ENCODE measurements around the gene IDUA.

IDUA gene

DNA sequence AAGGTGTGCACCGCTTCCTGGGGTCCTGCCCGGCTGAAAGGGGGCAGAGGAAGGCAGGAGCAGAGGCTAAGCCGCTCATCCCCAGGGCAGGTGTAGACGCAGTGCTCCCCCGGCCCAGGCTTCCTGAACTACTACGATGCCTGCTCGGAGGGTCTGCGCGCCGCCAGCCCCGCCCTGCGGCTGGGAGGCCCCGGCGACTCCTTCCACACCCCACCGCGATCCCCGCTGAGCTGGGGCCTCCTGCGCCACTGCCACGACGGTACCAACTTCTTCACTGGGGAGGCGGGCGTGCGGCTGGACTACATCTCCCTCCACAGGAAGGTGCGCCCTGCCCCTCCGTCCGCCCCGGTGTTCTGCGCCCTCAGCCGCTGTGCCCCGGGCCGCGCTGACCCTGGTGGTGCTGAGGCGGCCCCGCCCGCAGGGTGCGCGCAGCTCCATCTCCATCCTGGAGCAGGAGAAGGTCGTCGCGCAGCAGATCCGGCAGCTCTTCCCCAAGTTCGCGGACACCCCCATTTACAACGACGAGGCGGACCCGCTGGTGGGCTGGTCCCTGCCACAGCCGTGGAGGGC lies 14.8 kb downstream of the IDUA start:
- no peak for DNase-seq

DNA sequence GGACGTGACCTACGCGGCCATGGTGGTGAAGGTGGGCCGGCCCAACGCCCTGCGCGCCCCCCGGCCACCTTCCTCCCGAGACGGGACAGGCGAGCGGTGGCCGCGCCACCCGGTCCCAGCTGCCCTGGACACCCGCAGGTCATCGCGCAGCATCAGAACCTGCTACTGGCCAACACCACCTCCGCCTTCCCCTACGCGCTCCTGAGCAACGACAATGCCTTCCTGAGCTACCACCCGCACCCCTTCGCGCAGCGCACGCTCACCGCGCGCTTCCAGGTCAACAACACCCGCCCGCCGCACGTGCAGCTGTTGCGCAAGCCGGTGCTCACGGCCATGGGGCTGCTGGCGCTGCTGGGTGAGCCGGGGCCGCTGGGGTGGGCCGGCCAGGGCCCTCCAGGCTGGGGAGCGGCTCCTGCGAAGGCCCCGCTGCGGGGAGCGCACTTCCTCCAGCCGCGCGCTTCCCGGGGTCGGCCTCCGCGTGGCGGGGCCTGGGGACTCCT lies 15.3 kb downstream of the IDUA start:
- no peak for DNase-seq

DNA sequence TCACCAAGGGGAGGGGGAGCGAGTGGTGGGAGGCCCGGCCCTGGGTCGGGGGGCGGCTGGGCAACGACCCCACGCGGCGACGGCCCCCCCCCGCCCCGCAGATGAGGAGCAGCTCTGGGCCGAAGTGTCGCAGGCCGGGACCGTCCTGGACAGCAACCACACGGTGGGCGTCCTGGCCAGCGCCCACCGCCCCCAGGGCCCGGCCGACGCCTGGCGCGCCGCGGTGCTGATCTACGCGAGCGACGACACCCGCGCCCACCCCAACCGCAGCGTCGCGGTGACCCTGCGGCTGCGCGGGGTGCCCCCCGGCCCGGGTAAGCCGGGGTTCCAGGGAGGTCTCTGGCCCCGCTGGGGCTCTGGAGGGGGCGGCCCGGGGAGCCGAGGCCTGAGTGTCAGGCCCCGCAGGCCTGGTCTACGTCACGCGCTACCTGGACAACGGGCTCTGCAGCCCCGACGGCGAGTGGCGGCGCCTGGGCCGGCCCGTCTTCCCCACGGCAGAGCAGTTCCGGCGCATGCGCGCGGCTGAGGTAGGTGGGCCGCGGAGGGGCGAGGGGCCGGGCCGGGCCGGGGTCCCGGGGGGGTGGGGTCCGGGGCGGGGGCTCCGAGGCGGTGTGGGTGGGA lies 15.9 kb downstream of the IDUA start:
- DNase-seq = no peak

DNA sequence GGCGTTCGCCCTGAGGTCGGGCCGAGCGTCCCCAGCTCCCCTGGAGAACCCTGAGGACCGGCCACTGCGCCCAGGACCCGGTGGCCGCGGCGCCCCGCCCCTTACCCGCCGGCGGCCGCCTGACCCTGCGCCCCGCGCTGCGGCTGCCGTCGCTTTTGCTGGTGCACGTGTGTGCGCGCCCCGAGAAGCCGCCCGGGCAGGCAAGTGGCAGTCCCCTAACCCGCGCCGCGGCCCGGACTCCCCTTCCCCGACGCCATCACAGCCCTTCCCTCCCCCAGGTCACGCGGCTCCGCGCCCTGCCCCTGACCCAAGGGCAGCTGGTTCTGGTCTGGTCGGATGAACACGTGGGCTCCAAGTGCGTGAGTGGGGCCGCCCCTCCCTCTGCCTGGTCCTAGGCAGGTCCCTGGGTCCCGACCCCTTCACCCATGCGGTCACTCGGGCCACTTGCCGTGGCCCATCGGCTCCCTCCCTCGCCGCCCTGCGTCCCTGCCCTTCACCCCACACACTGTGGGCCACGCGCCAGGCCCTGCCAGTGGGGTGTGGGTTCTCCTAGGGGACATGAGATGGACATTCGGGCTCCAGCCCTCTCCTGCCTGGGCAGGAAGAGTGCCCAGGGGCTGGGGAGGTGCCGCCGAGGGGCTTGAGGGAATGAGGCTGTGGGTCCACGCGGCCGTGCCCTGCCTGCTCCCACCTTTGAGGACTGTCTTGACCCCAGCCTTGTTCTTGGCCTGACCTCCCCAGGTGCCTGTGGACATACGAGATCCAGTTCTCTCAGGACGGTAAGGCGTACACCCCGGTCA lies 16.6 kb downstream of the IDUA start:
- no peak for DNase-seq

DNA sequence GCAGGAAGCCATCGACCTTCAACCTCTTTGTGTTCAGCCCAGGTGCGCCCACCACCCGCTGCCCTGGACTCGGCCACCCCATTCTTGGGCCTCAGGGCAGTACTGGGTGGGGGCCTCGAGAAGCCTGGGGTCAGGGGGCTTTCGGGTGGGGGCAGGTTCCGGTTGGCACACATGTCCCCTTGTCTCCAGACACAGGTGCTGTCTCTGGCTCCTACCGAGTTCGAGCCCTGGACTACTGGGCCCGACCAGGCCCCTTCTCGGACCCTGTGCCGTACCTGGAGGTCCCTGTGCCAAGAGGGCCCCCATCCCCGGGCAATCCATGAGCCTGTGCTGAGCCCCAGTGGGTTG lies 17.2 kb downstream of the IDUA start:
- DNase-seq = no peak

DNA sequence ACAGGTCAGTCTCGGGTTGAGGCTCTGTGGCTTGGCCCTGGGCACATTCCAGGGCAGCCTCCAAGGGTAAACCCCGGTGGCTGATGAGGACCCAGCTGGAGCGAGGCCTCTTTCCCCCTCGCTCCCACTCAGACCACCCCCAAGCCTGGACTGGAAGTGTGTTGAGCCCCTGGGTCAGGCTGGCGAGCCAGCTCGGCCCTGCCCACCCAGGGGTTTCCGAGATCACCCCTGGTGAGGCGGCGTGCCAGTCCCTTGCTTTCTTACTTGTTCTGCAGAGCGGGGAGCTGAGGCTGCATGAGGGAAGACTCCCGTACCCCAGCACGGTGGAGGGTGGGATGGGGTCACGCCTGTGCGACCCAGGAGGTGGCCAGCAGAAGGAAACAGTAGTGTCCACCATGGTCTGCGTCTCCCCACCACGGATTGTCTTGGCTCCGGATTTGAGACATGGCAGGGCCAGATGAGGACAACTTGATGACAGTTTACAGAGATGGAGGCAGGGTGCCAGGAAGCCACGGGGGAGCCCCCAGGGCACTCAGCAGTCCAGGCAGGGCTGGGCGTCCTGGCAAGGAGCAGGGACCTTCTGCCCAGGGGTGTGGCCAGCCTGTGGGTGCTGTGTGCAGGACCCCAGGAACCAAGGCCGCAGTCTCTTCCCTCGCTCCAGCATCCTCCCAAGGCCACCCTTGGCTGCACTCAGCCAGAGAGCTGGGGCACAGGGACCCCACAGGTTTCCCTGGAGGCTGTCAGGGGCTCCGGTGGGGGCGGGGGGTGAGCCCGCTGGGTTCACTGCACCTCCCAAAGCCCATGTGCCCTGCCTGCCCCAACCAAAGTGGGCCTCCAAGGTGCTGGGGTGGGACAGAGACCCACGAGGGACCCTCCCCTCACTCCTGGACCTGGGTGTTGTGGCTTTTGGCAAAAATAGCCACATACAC lies 18.0 kb downstream of the IDUA start:
- no peak for DNase-seq

DNA sequence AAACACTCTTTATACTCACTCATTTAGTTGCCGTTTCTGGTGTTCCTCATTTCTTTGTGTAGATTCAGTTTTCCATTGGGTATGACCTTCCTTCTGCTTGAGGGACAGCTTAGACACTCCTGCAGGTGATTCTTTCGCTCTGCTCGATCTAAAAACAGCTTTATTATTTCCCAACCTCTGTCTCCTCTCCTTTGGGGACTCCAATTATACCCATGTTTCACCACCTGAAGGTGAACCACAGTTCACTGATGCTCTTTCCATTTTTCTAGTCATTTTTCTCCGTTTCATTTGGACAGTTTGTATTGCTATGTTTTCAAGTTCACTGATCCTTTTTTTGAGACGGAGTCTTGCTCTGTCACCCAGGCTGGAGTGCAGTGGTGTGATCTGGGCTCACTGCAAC lies 20.0 kb downstream of the IDUA start:
- DNase-seq = no peak

DNA sequence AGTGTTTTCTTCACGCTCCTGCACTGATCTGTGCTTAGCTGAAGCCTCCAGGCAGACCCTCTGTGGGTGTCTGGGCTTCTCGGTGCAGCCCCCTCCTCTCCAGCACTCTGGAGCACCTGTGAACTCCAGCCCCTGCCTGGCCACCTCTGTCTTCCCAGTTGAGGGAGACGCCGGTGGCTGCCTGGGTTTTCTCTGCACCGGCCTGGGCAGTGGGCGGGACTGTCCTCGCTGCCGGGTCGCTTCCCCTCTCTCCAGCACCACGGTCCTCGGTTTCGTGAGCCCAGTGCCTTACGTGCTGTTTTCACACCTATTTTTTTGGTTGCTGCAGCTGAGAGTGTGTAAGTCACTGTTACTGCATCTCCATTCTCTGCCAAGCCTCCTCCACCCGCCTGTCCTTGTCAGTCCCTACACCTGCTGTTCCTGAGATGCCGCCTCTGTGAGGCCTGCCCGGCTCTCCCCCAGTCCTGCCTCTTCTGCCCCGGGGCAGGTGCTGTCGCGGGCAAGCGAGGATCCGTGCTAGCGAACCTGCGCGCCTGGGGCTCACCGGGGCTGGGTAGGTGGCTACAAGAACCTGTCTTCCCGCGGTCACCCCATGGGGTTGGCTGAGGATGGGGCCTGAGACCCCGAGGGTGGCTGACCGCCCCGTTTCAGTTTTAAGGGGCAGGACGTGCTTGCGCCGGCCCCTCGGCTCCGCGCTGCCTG lies 22.1 kb downstream of the IDUA start:
- peak; percentile 27 for DNase-seq

DNA sequence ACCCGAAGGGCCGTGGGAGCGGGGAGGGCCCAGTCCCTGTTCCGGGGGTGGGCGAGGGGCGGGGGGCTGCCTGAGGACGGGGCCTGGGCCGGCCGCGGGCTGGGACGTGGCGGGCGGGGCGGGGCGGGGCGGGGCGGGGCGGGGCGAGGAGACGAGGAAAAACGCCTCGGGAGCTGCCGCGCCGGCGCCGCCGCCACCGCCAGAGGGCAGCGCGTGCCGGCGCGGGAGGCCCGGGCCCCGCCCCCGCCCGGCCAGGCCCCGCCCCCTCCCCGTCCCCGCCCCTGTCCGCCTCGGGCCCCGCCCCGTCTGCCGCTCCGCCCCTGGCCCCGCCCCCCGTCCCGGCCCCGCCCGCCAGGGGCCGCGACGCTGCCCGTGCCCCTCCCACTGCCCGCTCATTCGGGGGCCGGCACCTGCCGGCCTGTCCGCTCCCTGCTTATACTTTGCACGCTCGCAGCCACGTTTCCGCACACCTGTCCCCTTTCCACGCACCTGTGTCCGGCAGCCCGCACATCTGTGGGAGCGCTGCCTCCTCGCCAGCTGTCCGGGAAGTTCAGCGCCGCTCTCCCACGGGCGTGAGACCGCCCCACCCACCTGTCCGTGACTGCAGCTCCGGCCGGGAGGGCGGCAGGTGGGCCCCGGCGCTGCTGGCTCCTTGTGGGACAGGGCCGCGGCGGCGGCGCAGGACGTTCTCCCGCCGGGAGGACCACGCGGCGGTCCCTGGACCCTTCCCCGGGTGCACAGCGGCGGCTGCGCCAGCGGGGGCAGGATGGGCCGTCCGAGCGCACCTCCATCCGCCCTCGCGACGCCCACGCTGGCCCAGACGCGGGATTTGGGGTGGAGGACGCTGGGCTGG lies 22.9 kb downstream of the IDUA start:
- DNase-seq = peak; percentile 76

DNA sequence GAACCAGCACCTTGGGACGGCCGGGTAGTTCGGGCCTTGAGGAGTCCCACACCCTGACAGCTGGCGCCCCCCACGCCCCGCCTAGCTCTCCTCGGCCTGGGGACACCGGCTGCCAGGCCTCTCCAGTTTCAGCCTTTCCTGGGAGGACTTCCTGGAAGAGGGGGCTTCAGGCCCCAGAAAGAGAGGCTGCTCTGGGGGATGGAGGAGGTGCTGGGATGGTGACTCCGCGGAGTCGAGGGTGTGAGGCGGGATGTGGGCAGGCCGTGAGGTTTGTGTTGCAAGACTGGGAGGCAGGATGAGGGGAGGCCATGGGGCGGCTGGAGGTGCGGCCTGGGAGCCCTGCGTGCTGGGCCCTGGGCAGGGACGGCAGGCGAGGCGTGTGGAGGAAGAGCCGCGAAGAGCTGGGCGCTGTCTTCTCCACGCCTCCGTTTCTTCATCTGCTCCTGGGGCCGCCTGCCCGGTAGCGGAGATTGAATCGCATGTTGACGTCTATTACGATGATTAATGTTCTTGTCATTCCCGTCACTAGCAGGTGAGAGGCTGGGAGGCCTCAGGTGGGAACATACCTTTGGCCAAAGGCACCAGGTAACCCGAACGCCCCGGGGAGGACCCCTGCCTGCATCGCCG lies 23.7 kb downstream of the IDUA start:
- DNase-seq = peak; percentile 48

DNA sequence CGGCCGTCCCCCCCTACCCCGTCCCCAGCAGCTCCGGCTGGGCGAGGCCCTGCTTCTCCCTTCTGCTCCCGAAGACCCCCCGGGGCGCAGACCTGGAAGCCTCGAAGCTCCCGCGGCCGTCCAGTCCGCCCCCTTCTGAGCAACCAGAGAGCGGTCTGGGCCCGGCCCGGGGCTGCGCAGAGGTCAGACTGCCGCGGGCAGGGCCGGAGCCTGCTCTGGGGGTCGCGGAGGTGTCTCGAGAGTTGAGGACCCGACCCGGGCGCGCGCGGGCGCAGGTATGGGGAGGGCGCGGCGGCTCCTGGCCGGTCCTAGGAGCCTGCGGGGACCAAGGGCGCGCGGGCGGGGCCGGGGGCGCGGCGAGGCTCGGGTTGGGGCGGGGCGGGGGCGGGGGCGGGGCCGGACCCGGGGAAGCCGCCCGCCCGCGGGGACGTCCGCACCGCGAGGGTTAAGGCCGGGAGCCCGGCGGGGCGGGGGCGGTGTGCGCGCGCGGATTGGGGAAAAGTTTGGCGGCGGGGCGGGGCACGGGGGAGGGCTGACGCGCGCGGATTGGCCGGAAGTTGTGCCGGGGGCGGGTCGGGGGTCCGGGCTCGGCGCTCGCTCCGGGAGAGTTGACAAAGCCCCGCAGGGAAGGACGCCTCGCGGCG lies 24.3 kb downstream of the IDUA start, which contains the start of gene FGFRL1:
TSS of gene FGFRL1 (plus strand) at position 605 of the 644 bp plus-strand sequence. CDS start 860 bp downstream, outside the sequence.
- peak; percentile 96 for DNase-seq

DNA sequence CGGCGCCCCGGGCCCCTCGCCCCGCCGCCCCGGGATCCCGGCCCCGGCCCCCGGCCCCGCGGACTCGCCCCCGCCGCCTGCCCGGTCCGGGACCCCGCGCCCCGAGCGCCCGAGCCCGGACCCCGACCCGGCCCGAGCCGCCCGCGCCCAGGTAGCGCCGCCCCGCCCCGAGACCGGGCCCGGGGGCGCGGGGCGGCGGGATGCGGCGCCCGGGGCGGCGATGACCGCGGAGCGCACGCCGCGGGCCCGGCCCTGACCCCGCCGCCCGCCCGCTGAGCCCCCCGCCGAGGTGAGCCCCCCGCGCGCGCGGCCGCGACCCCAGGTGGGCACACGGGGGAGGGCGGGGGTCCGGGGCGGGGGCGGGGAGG lies 24.8 kb downstream of the IDUA start:
- DNase-seq = no peak

DNA sequence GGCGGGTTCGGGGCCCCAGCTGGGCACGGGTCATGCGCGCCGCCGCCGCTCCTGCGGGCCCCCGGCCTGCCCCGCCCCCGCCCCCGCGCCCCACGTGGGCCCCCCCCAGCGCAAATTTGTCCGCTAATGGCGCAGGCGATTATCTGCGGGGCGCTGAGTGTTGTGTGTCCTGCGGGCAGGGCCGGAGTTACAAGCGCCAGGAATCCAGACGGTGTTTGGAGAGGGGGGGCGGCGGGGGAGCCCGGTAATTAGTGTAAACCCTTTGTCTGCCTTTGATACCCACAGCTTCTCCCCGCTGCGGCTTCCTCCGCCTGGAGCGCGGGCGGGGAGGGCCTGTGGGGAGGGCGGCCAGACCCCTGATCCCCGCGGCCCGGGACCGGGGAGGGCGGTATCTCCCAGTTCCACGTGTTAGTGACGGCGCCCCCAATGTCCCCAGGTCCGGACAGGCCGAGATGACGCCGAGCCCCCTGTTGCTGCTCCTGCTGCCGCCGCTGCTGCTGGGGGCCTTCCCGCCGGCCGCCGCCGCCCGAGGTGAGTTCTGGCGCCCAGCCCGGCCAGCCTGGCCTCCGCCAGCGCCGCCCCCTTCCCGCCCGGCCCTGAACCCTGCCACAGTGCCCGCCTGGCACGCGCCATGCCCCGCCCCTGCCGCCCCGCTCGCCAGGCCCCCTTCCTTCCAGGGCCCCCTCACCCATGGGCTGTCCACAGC lies 25.3 kb downstream of the IDUA start:
- peak; percentile 27 for DNase-seq

DNA sequence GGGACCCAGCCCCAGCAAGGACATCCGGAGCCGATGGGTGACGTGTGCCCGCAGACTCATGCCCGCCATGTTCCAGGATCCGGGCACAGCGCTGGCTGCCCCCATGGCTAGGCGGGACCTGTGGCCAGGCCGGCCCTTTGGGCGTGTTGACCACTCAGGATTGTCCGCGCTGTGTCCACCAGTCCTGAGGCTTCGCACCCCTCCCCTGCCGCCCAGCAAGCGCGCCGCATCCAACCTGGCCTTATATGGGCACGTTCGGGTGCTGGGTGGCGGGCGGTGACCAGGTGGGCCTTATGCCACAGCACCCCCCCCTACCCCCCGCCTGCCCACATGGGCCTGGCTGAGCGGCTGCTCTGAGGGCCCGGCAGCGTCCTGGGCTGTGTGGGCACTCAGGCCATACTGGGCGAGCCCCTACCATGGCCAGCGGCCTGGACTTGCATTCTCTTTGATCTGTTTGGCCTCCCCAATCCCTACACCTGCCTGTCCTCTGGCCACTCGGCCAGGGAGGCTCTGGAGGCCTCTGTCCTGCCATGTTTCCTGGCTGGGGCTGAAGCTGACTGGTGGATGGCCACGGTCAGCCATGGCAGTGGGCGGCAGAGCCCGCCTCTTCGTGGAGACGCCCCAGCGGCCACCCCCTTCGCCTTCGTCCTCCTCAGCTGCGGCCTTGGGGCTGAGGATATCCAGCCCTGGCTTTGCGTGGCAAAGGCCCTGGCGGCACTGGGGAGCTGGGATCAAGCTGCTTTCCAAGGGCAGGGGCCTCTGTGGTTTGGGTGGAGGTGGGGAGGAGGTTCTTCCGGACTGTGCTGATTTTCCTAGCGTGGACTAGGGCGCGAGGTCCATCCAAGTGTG lies 26.6 kb downstream of the IDUA start:
- DNase-seq = no peak

DNA sequence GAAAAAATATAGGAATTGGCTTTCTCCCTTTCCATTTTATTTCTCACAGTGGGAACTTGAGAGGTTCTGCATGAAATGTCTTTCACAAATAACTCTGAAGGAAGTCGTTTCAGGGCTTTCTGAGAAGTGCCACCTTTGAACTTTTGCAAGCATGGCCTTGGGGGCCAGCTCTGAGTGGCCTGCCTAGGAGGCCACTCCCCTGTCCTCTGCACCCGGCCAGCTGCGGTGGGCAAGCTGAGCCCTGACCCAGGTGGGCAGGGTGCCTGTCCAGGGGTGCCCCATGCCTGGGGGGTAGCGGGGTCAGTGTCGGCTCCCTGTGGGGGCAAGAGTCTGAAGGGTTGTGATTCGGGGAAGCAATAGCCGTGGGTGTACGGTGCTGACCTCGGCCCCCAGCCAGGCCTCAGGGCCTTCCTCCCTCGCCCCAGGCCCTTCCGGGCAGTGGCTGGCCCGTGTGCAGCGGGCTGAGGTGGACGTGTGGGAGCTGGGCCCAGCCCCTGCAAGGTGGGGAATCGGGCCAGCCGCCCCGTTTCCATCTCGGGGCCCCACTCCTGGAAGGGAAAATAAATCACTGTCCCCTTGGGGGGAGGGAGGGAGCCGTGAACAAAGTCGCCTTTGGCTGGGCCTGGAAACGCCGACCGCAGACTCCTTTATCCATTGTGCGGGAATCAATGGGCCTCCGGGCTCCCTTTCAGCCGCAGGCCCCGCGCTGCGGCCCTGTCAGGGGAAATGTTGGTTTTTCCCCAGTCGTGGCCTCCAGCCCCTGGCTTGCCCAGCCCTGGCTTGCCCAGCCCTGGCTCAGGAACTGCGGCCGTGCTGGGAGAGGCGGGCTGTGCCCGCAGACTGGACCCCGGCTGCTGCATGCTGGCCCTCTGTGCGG lies 27.7 kb downstream of the IDUA start:
- DNase-seq = no peak

DNA sequence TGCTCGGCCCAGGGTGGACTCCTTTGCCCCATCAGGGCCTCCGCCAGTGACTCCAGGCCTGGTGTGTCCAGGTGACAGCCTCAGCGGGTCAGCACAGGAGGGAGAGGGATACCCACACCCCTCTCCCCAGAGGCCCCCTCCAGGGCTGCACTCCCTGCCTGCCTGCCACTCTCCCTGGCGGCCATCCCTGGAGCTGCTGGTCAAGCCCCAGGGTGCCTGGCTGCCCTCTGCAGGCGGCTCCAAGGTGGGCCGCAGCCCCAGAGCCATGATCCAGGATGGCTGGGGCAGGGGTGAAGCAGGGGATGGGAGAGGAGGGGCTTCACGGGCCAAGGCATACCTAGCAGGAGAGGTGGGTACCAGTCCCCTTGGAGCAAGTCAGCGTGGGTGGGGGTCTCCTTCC lies 28.3 kb downstream of the IDUA start:
- no peak for DNase-seq

DNA sequence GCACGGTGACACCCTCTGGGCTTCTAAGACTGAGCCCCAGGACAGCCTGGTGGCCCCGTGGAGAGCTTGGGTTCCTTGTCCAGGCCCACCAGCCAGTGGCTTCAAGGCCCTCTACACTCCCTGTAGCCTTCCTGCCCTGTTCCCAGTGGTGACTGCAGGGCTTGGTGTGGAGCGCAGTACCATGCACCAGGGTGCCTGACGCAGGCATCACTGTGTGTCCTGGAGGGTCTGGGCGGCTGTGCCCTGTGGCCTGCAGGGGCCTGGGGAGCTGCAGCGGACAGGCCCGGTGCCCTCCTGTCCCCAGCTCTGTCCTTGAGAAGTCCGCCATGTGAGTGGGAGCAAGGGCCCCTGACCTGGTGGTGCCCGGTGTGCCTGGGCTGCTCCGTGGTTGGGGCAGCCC lies 28.9 kb downstream of the IDUA start:
- no peak for DNase-seq

DNA sequence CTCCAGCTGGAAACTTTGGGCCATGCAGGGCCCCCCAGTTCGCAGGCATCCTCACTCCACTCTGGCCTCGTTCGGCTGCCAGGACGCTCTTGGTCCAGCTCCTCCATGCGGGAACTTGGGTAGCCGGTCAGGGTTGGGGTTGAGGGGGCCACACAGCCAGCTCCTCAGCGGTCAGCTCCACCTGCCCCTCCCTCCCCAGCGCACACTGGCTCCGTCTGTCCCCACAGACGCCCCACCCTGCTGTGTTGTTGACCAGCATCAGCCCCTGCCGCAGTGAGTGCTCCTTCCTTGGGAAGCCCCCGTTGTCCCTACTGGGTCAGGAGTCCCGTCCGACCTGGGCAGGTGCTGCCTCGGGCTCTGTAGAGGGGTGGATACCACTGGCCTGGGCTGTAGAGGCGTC lies 30.4 kb downstream of the IDUA start:
- DNase-seq = no peak

All from stimulated activated CD4-positive, alpha-beta T cell treated with anti-CD3 and anti-CD28 coated beads, Interleukin-12 subunit alpha, Interleukin-12 subunit beta, amount 100 ng/mL, for 4 hours (primary cell).